Measurements from ENCODE around the gene DNAI1.
"Not testable (repeated sequence)": the region's sequence is repeated elsewhere in the genome, so short reads cannot be mapped to it uniquely, and the experiment has no call there.

The DNAI1 gene

DNA sequence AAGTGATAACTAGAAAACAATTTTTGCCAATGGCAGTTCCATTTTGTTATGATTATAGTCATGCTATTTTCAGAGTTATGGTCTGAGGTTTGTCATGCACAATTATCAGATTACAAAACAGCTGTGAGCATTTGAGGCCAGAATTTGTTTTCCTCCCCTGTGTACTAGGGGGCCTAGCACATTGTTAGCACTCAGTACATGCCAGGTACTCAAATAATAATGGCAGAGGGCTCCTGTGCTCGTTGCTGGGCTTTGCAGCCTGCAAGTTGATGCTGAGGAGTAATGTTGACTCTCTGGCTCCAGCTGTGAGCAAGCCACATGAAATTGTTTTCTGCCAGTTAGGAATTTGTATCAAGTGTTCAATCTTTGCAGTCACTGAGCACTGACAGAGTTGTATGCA, 6.9 kb downstream of the DNAI1 start:
- DNase-seq (ENCODE audit: low read depth): no peak
- TF ChIP-seq, protein P1, sequence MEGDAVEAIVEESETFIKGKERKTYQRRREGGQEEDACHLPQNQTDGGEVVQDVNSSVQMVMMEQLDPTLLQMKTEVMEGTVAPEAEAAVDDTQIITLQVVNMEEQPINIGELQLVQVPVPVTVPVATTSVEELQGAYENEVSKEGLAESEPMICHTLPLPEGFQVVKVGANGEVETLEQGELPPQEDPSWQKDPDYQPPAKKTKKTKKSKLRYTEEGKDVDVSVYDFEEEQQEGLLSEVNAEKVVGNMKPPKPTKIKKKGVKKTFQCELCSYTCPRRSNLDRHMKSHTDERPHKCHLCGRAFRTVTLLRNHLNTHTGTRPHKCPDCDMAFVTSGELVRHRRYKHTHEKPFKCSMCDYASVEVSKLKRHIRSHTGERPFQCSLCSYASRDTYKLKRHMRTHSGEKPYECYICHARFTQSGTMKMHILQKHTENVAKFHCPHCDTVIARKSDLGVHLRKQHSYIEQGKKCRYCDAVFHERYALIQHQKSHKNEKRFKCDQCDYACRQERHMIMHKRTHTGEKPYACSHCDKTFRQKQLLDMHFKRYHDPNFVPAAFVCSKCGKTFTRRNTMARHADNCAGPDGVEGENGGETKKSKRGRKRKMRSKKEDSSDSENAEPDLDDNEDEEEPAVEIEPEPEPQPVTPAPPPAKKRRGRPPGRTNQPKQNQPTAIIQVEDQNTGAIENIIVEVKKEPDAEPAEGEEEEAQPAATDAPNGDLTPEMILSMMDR (conservative IDR thresholded peaks at IDR 0.05; ENCODE audit: low read depth, low read length): no peak
- no peak overlapping the region for H3K4me3 ChIP-seq (ENCODE audit: low read length)

DNA sequence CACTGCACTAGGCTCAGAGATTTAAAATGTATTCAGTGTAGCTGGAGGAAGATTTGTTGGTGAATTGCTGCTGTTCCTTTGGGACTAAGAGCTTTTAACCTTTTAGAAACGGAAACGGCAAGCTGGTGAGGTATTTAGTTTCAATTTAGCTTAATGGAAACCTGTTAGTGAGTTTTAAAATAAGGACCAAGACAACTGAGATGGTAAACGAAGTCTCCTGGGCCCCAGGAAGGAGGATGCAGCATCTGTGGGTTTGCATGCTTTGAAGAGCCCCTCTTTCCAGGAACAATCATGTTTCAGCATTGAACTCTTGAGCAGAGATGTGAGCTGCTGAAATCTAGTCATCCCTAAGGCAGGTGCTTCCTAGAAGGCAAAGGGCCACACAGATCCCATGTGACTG, 16.5 kb downstream of the DNAI1 start:
- TF ChIP-seq, protein P1 (conservative IDR thresholded peaks at IDR 0.05; ENCODE audit: low read depth, low read length): no peak

DNA sequence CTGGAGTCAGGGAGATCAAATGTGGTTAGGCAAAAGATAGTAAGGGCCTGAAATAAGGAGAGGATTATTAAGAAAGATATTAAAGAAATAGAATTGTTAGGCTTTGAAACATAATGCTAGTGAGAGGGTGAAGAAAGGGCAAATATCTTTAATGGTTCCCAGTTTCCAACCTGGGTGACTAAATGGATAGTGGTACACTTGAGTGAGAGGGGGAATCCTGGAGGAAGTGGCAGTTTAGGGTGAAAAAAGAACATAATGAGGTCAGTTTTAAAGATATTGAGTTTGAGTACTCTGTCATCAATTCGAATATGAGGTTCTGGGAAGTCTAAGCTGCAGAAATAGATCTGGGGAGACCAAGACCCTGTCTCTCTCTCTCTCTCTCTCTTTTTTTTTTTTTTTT, 18.9 kb downstream of the DNAI1 start:
- TF ChIP-seq, protein P1 (conservative IDR thresholded peaks at IDR 0.05; ENCODE audit: low read depth, low read length): no peak
- no peak overlapping the region for H3K4me3 ChIP-seq (ENCODE audit: low read length)
- no peak for DNase-seq (ENCODE audit: low read depth)

More for the DNA sequence above, 16.5 kb downstream of the DNAI1 start:
- DNase-seq (ENCODE audit: low read depth): no peak
- H3K4me3 ChIP-seq (ENCODE audit: low read length): no peak overlapping the region

GRCh38 chr9:34479431-34479866, 20.8 kb downstream of the DNAI1 start:
- no peak for DNase-seq (ENCODE audit: low read depth)
- TF ChIP-seq, protein P1 (conservative IDR thresholded peaks at IDR 0.05; ENCODE audit: low read depth, low read length): no peak
- no peak overlapping the region for H3K4me3 ChIP-seq (ENCODE audit: low read length)

DNA sequence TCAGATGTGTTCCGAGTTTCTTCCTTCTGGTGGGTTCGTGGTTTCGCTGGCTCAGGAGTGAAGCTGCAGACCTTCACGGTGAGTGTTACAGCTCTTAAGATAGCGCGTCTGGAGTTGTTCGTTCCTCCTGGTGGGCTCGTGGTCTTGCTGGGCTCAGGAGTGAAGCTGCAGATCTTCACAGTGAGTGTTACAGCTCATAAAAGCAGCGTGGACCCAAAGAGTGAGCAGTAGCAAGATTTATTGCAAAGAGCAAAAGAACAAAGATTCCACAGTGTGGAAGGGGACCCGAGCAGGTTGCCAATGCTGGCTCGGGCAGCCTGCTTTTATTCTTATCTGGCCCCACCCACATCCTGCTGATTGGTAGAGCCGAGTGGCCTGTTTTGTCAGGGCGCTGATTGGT, 23.0 kb downstream of the DNAI1 start:
- DNase-seq (ENCODE audit: low read depth); H3K4me3 ChIP-seq (ENCODE audit: low read length): not testable (repeated sequence)

DNA sequence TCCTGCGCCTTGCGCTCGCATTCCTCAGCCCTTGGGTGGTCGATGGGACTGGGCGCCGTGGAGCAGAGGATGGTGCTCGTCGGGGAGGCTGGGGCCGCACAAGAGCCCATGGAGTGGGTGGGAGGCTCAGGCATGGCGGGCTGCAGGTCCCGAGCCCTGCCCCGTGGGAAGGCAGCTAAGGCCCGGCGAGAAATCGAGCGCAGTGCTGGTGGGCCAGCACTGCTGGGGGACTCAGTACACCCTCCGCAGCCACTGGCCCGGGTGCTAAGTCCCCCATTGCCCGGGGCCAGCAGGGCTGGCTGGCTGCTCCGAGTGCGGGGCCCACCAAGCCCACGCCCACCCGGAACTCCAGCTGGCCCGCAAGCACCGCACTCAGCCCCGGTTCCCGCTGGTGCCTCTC, 24.1 kb downstream of the DNAI1 start:
- not testable (repeated sequence) for DNase-seq (ENCODE audit: low read depth); H3K4me3 ChIP-seq (ENCODE audit: low read length)

DNA sequence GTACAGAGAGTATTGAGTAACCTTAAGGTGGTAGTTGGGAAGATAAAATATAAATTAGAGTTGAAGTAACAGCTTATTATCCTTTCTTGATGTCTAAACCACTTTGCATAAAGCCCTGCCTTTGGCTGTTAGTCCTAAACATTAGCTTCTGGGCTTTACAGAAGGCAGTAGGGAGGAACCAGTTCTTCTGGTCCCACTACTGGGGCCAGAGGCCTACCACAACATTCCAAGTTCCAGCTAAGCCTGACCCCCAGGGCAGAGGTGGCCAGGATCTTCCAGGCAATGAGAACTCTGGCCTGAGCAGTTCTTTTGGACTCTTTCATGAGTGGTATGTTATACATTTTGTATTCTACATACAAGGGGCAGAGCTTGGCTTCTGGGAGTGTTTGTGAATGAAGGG, 26.1 kb downstream of the DNAI1 start:
- TF ChIP-seq, protein P1 (conservative IDR thresholded peaks at IDR 0.05; ENCODE audit: low read depth, low read length): no peak
- no peak overlapping the region for H3K4me3 ChIP-seq (ENCODE audit: low read length)
- no peak for DNase-seq (ENCODE audit: low read depth)

- H3K4me3 ChIP-seq (ENCODE audit: low read length): no peak overlapping the region
- TF ChIP-seq, protein P1 (conservative IDR thresholded peaks at IDR 0.05; ENCODE audit: low read depth, low read length): no peak
- DNase-seq (ENCODE audit: low read depth): no peak
These were observed 27.2 kb downstream of the DNAI1 start for GRCh38 chr9:34485822-34486221.
